GM18868 (cell line): ENCODE measurements around the gene CACNA2D3.

Experiments
- ATAC-seq: cut with Tn5 transposase; IDR thresholded peaks from one replicate; pipeline ENCODE4 v1.9.1; 2021; ENCODE audit warnings: mild to moderate bottlenecking, moderate library complexity; ENCODE audit not compliant: unreplicated experiment

CACNA2D3 gene

DNA sequence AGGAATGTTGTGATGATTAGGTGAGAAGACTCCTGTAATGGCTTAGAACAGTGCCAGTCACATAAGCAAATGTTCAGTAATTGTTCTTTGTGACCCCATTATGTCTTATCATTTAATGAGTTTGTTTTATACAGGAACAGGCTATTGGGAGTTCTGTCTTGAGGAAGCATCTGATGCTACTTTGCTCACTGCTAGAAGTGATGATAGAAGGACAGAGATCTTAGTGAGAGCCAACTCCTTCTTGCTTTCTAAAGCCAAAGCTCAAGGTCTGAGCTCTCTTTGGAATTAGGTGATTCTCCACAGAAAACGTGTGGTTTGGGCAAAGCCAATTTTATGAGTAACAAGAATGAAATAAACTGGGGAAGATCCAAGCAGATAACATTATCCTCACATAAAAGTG is 590.7 kb downstream of the CACNA2D3 start:
- no peak for ATAC-seq

DNA sequence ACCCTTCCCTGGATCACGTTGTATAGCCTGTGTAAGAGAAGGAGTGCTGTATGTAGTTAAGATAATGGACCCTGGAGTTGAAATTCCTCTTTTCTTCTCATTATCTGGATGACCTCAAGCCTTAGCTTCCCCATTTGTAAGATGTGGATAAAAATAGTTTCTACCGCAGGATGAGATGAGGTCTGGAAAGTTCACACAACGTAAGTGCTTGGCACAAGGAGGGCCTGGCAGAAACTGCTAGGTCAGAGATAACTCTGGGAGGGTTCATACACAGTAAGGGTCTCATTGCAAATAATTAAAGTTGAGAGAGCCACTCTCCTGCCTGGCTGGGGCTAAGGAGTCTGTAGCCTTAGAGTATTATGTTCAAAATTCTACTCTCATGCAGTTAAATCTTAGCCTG is 591.1 kb downstream of the CACNA2D3 start:
- ATAC-seq = no peak

DNA sequence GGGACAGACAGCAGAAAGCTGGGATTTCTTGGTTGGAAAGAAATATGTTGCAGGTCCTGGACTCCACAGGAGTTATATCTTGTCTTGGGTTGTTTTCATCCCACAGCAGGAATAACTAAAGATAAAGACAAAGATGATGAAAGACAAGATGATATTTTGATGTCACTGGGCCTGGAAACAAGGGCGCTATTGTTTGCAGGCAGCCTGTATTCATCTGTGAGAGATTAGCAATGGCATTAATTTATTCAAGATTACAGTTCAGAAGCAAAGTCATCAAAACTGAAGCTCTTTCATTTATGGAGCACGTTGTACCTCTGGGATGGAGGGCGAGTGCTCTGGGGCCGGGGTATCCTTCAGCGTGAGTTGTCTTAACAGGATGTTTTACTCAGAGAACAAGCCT is 591.7 kb downstream of the CACNA2D3 start:
- ATAC-seq = no peak

- no peak for ATAC-seq
These were observed 595.2 kb downstream of the CACNA2D3 start for GRCh38 chr3:54717506-54717905.

DNA sequence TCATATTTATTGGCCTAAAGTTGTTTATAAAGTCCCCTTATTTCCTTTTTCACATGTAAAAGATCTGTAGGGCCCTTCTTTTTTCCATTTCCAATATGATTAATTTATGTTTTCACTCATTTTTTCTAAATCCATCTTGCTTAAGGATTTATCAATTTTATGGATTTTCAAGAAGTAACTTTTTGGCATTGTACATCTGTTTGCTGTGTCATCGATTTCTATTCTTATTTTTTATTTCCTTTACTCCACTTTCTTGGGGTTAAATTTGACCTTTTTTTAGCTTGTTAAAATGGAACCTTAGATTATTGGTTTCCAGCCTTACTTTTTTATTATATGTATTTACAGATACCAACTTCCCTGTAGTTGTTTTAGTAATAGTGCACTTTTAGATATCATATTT is 597.6 kb downstream of the CACNA2D3 start:
- ATAC-seq = no peak

GRCh38 chr3:54720604-54721003 is 598.3 kb downstream of the CACNA2D3 start:
- no peak for ATAC-seq

GRCh38 chr3:54731732-54732445 is 609.5 kb downstream of the CACNA2D3 start:
- no peak for ATAC-seq

- ATAC-seq = no peak
These were observed 611.0 kb downstream of the CACNA2D3 start for GRCh38 chr3:54733106-54734006.

- ATAC-seq = no peak
These were observed 614.1 kb downstream of the CACNA2D3 start for GRCh38 chr3:54736459-54736858.

DNA sequence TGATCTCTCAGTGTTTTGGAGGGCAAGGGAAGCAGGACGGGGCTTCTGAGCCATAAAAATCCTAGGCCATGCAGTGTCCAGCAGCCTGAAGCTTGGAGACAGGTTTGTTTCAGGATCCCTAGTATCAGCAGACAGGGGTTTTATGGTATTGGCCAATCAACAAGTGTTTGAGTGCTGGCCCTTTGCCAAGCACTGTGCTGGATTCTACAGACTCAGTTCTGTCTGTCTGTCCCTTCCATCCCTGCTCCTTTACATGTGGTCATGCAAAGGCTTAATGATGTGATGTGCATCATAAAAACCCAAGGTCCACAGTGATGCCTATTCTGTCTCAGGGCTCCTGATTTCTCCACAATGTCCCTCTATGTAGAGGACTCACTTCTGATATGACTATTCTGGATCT is 621.4 kb downstream of the CACNA2D3 start:
- no peak for ATAC-seq

DNA sequence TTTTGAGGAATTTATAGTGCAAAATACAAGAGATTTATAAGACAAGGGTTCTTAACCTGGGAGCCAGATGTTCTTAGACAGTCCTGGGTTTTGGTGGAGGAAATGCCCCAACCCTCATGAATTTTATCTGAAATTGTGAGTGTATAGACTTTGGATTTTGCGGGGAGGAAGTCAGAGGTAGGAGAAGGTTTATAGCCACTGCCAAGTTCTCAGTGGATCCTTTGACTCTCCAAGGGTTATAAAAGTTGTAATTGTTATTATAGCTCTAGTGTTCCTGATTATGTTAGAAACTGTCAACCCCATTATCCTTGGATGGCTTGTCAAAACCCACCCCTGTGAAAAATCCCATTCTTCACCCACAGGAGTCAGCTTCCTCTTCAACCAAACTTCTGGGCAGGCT is 621.9 kb downstream of the CACNA2D3 start:
- no peak for ATAC-seq

DNA sequence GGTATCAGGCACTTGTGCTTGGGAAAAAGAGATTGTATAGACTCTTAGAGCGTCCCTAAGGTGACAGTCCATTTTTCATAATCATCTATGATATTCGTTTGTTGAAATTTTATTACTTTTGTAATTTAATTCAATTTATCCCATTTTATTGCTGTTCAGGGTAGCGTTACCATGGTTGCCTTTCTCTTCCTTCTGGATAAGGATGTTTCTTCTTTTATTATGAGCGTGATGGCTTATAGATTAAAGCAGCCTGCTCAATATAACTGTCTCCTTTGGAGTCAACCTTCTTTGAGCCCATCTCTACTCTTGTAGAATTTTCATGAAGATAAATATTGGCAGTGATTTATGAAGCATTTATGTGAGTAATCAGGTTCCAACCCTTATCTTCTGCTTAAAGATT is 623.5 kb downstream of the CACNA2D3 start:
- ATAC-seq = no peak

- no peak for ATAC-seq
These were observed 624.4 kb downstream of the CACNA2D3 start for GRCh38 chr3:54746722-54747121.

- ATAC-seq = no peak
These were observed 633.4 kb downstream of the CACNA2D3 start for GRCh38 chr3:54755756-54756155.

- ATAC-seq = no peak
These were observed 634.0 kb downstream of the CACNA2D3 start for GRCh38 chr3:54756330-54756731.

- no peak for ATAC-seq
These were observed 636.1 kb downstream of the CACNA2D3 start for GRCh38 chr3:54758461-54758860.

DNA sequence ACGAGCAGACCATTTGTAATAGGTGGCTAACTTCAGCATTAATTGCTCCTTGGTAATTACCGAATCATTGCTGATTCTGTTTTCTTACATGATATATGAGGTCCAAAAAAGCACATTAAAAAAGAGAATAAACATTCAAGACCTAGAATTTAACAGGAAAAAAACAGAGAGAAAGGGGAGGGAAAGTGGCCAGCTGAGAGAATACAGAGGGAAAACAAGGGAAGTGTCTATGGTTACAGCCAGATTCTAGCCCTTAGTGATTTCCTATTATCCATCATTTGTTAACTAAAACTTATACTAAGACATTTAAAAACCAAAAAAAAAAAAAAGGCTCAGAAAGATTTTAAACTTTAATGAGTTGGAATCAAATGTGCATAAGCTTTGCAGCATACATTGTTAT is 636.8 kb downstream of the CACNA2D3 start:
- no peak for ATAC-seq

- ATAC-seq = no peak
These were observed 637.8 kb downstream of the CACNA2D3 start for GRCh38 chr3:54760201-54760600.

DNA sequence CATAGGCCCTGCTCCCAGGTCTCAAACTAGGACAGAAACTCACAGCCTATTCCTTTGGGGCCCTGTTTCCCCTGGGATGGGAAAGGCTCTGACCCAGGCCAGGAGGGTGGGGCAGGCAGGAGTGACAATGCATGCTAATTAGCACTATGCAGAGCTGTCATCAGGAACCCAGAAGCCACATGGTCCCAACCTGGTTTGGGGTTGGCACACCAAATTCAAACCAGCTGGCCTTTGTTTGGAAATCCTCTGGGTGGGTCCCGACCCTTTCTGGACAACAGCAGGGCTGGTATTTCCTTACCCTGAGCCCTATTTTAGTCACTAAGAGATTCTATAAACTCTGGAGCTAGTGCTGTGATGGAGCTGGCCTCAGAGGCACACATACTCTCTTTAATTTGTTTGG is 639.3 kb downstream of the CACNA2D3 start:
- no peak for ATAC-seq

- no peak for ATAC-seq
These were observed 642.6 kb downstream of the CACNA2D3 start for GRCh38 chr3:54764911-54765310.

DNA sequence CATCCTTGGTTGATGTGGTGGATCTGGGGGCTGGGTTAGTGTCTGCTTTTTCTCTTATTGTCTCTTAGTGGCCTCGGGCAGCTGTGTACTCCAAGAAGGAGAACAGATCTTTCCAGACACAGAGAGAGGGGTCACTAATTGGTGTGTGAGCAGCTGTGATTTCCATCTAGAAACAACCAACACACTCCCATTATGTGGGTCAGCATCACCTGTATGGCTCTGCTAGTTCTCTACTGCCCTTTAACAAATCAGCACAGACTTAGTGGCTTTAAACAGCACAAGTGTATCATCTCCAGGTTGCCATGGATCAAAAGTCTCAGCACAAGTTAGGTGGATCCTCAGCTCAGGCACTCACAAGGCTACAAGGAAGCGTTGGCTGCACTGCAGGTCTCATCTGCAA is 648.7 kb downstream of the CACNA2D3 start:
- no peak for ATAC-seq

GRCh38 chr3:54772051-54772450 is 649.7 kb downstream of the CACNA2D3 start:
- ATAC-seq = no peak
